HAP-1 (cell line): ENCODE measurements around the gene LORICRIN.

ENCODE experiments used
- DNase-seq, 2 experiments: peaks; one replicate each; pipeline ENCODE4 v3.0.0-alpha.2; 2016 to 2020; ENCODE audit warnings: low spot score in 2 of 2
- H3K27me3 ChIP-seq: fragments of 250-450 bp; sonication (Bioruptor Pico); 2 replicates; pipeline ENCODE4 v1.5.1; 2020; ENCODE audit warnings: low read depth, mild to moderate bottlenecking, moderate library complexity
- H3K36me3 ChIP-seq: fragments of 250-450 bp; sonication (Bioruptor Pico); replicated peaks from 2 replicates; pipeline ENCODE4 v1.5.1; 2020; ENCODE audit warnings: mild to moderate bottlenecking
- H3K4me1 ChIP-seq: fragments of 250-450 bp; sonication (Bioruptor Pico); 2 replicates; pipeline ENCODE4 v1.5.1; 2020; ENCODE audit warnings: mild to moderate bottlenecking
- H3K4me3 ChIP-seq: fragments of 250-450 bp; sonication (Bioruptor Pico); 2 replicates; pipeline ENCODE4 v1.5.1; 2020; ENCODE audit warnings: mild to moderate bottlenecking, moderate library complexity
- H3K9me3 ChIP-seq: fragments of 250-450 bp; sonication (Bioruptor Pico); 2 replicates; pipeline ENCODE4 v1.5.1; 2020; ENCODE audit warnings: mild to moderate bottlenecking, moderate library complexity
- in situ Hi-C: fragments of 300-500 bp; cut with MboI; formaldehyde crosslinking; loops from 3 replicates; pipeline ENCODE4 v1.14.3; 2020; ENCODE audit warnings: low sequenced_read_pairs, inconsistent platforms, mixed read lengths

The LORICRIN gene

GRCh38 chr1:153232553-153232952 is 26.9 kb upstream of the LORICRIN start:
- no peaks in the 10 kb centered on the region for H3K36me3 ChIP-seq
- H3K4me3 ChIP-seq = no peak overlapping the region
- no peaks in the 10 kb centered on the region for H3K9me3 ChIP-seq
- no peak for DNase-seq
- in situ Hi-C loops = no loop called here
- H3K27me3 ChIP-seq = peaks cover 10% of the 10 kb centered on the region; the same call in 1 of the 2 replicates
- no peaks in the 10 kb centered on the region for H3K4me1 ChIP-seq

GRCh38 chr1:153233448-153233847 is 26.0 kb upstream of the LORICRIN start:
- H3K9me3 ChIP-seq = no peaks in the 10 kb centered on the region
- H3K4me3 ChIP-seq = no peak overlapping the region
- no peak for DNase-seq
- in situ Hi-C loops = no loop called here
- no peaks in the 10 kb centered on the region for H3K4me1 ChIP-seq
- H3K27me3 ChIP-seq = peaks cover 10% of the 10 kb centered on the region; the same call in 1 of the 2 replicates
- H3K36me3 ChIP-seq = no peaks in the 10 kb centered on the region

- Histone ChIP-seq H3K27me3 (peaks cover 8% of the 10 kb centered on the region; the same call in 1 of the 2 replicates), H3K36me3 (no peaks in the 10 kb centered on the region), H3K9me3 (no peaks in the 10 kb centered on the region), H3K4me3 (no peak overlapping the region), H3K4me1 (no peaks in the 10 kb centered on the region)
- no peak for DNase-seq
- in situ Hi-C loops = no loop called here
These were observed 21.0 kb upstream of the LORICRIN start for GRCh38 chr1:153238527-153238926.

GRCh38 chr1:153242160-153242559 is 17.3 kb upstream of the LORICRIN start:
- Histone ChIP-seq H3K4me1 (no peaks in the 10 kb centered on the region), H3K9me3 (no peaks in the 10 kb centered on the region), H3K4me3 (no peak overlapping the region), H3K36me3 (no peaks in the 10 kb centered on the region), H3K27me3 (0 out of 2 replicates have a peak, but pooled peaks cover 2% of the 10 kb centered on the region)
- in situ Hi-C loops = no loop called here
- no peak for DNase-seq

- H3K4me1 ChIP-seq = no peaks in the 10 kb centered on the region
- no peak for DNase-seq
- no peaks in the 10 kb centered on the region for H3K9me3 ChIP-seq
- no peaks in the 10 kb centered on the region for H3K27me3 ChIP-seq
- H3K36me3 ChIP-seq = no peaks in the 10 kb centered on the region
- in situ Hi-C loops = no loop called here
- no peak overlapping the region for H3K4me3 ChIP-seq
These were observed 14.0 kb upstream of the LORICRIN start for GRCh38 chr1:153245466-153245865.

- Histone ChIP-seq H3K9me3 (no peaks in the 10 kb centered on the region), H3K36me3 (no peaks in the 10 kb centered on the region), H3K4me1 (no peaks in the 10 kb centered on the region), H3K4me3 (no peak overlapping the region), H3K27me3 (no peaks in the 10 kb centered on the region)
- in situ Hi-C loops = no loop called here
- no peak for DNase-seq
These were observed 13.5 kb upstream of the LORICRIN start for GRCh38 chr1:153246018-153246417.

GRCh38 chr1:153246825-153247224 is 12.7 kb upstream of the LORICRIN start:
- H3K4me3 ChIP-seq = no peak overlapping the region
- H3K27me3 ChIP-seq = no peaks in the 10 kb centered on the region; the same call in 1 of the 2 replicates
- H3K9me3 ChIP-seq = no peaks in the 10 kb centered on the region
- H3K4me1 ChIP-seq = no peaks in the 10 kb centered on the region
- H3K36me3 ChIP-seq = no peaks in the 10 kb centered on the region
- no peak for DNase-seq
- in situ Hi-C loops = no loop called here

- Histone ChIP-seq H3K27me3 (no peaks in the 10 kb centered on the region; the same call in 1 of the 2 replicates), H3K36me3 (no peaks in the 10 kb centered on the region), H3K9me3 (no peaks in the 10 kb centered on the region), H3K4me3 (no peak overlapping the region), H3K4me1 (no peaks in the 10 kb centered on the region)
- no peak for DNase-seq
- in situ Hi-C loops = no loop called here
These were observed 11.2 kb upstream of the LORICRIN start for GRCh38 chr1:153248176-153248879.

- Histone ChIP-seq H3K9me3 (no peaks in the 10 kb centered on the region), H3K4me3 (no peak overlapping the region), H3K27me3 (no peaks in the 10 kb centered on the region; the same call in 1 of the 2 replicates), H3K36me3 (no peaks in the 10 kb centered on the region), H3K4me1 (no peaks in the 10 kb centered on the region)
- in situ Hi-C loops = no loop called here
- DNase-seq = no peak
These were observed 9.3 kb upstream of the LORICRIN start for GRCh38 chr1:153250166-153250565.

- Histone ChIP-seq H3K9me3 (no peaks in the 10 kb centered on the region), H3K4me3 (no peak overlapping the region), H3K27me3 (no peaks in the 10 kb centered on the region; the same call in 1 of the 2 replicates), H3K36me3 (no peaks in the 10 kb centered on the region), H3K4me1 (no peaks in the 10 kb centered on the region)
- no peak for DNase-seq
- in situ Hi-C loops = no loop called here
These were observed 8.4 kb upstream of the LORICRIN start for GRCh38 chr1:153251087-153251486.

- no peak for DNase-seq
- in situ Hi-C loops = no loop called here
- no peaks in the 10 kb centered on the region for H3K36me3 ChIP-seq
- no peak overlapping the region for H3K4me3 ChIP-seq
- no peaks in the 10 kb centered on the region; the same call in 1 of the 2 replicates for H3K27me3 ChIP-seq
- H3K4me1 ChIP-seq = no peaks in the 10 kb centered on the region
- no peaks in the 10 kb centered on the region for H3K9me3 ChIP-seq
These were observed 7.9 kb upstream of the LORICRIN start for GRCh38 chr1:153251562-153251961.

- in situ Hi-C loops = no loop called here
- DNase-seq = no peak
- Histone ChIP-seq H3K4me1 (no peaks in the 10 kb centered on the region), H3K4me3 (no peak overlapping the region), H3K27me3 (no peaks in the 10 kb centered on the region; the same call in 1 of the 2 replicates), H3K36me3 (no peaks in the 10 kb centered on the region), H3K9me3 (no peaks in the 10 kb centered on the region)
These were observed 7.5 kb upstream of the LORICRIN start for GRCh38 chr1:153251988-153252387.

- H3K27me3 ChIP-seq = no peaks in the 10 kb centered on the region; the same call in 1 of the 2 replicates
- in situ Hi-C loops = no loop called here
- no peak overlapping the region for H3K4me3 ChIP-seq
- H3K4me1 ChIP-seq = no peaks in the 10 kb centered on the region
- DNase-seq = no peak
- H3K9me3 ChIP-seq = no peaks in the 10 kb centered on the region
- no peaks in the 10 kb centered on the region for H3K36me3 ChIP-seq
These were observed 6.4 kb upstream of the LORICRIN start for GRCh38 chr1:153253076-153253475.

GRCh38 chr1:153253693-153254092 is 5.8 kb upstream of the LORICRIN start:
- in situ Hi-C loops = no loop called here
- H3K9me3 ChIP-seq = no peaks in the 10 kb centered on the region
- no peaks in the 10 kb centered on the region for H3K36me3 ChIP-seq
- DNase-seq = no peak
- no peaks in the 10 kb centered on the region for H3K4me1 ChIP-seq
- no peak overlapping the region for H3K4me3 ChIP-seq
- H3K27me3 ChIP-seq = no peaks in the 10 kb centered on the region; the same call in none of the 2 replicates
